ENCODE measurements around the gene MEDAG. TPM values are rescaled to one million over a fixed set of nuclear protein-coding genes. Genes with fewer than 3 reads are reported as not detected.

The MEDAG gene
- total and polyA plus RNA-seq, 2 experiments from 2014 or later, result 0.06 TPM; not detected in 1

DNA sequence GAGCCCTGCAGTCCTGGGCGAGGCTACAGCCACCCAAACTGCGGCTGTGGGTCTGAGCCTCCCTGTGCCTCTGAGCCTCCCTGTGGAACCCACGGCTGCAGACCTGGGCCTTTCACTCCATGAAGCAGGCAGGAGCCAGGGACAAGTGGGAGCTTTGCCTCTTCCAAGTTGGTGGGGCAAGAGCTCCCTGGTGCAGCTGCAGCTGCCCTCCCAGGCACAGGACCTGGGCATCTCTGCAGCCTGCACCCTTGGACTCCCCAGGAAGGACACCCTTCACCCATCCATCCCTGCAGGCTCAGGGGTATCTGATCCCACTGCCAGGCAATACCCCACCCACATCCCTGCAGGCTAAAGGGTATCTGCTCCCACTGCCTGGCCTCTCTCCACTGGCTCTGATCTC lies 28.7 kb downstream of the MEDAG start:
- Histone ChIP-seq H3K27ac (no peak overlapping the region), H3K36me3 (no peaks in the 10 kb centered on the region), H3K27me3 (peaks cover 26% of the 10 kb centered on the region), H3K4me3 (no peak overlapping the region), H3K9me3 (ENCODE audit: low read depth) (no peaks in the 10 kb centered on the region), H3K4me1 (ENCODE audit: low read depth) (no peaks in the 10 kb centered on the region)
- DNase-seq (ENCODE audit: low read depth in 1 of 2, low spot score in 1 of 2), result no peak
- TF ChIP-seq, protein P1, sequence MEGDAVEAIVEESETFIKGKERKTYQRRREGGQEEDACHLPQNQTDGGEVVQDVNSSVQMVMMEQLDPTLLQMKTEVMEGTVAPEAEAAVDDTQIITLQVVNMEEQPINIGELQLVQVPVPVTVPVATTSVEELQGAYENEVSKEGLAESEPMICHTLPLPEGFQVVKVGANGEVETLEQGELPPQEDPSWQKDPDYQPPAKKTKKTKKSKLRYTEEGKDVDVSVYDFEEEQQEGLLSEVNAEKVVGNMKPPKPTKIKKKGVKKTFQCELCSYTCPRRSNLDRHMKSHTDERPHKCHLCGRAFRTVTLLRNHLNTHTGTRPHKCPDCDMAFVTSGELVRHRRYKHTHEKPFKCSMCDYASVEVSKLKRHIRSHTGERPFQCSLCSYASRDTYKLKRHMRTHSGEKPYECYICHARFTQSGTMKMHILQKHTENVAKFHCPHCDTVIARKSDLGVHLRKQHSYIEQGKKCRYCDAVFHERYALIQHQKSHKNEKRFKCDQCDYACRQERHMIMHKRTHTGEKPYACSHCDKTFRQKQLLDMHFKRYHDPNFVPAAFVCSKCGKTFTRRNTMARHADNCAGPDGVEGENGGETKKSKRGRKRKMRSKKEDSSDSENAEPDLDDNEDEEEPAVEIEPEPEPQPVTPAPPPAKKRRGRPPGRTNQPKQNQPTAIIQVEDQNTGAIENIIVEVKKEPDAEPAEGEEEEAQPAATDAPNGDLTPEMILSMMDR (IDR thresholded peaks at IDR 0.05; ENCODE audit: low read depth, low read length), result no peak

DNA sequence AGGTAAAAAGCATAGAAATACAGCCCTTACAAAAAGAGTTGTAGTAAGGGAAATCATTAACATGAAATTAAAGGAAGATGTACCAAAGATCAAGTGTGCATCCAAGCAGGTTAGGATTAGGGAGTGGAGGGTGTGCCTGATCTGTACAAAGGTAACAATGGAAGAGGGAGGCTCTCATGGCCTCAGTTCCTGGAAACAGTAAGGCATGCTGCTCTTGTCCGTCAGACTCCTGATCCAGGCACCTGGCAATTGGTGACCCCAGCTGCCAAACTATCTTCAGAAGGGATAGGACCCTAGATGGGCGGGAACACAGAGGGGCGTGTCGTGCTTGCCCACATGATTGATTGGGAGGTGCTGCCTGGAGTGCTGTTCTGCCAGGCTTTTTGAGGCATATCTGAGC lies 30.9 kb downstream of the MEDAG start:
- Histone ChIP-seq H3K9me3 (ENCODE audit: low read depth) (no peaks in the 10 kb centered on the region), H3K4me3 (no peak overlapping the region), H3K4me1 (ENCODE audit: low read depth) (no peaks in the 10 kb centered on the region), H3K36me3 (no peaks in the 10 kb centered on the region), H3K27ac (no peak overlapping the region), H3K27me3 (peaks cover 16% of the 10 kb centered on the region)
- TF ChIP-seq, protein P1 (IDR thresholded peaks at IDR 0.05; ENCODE audit: low read depth, low read length), result no peak
- DNase-seq (ENCODE audit: low read depth in 1 of 2, low spot score in 1 of 2), result no peak

DNA sequence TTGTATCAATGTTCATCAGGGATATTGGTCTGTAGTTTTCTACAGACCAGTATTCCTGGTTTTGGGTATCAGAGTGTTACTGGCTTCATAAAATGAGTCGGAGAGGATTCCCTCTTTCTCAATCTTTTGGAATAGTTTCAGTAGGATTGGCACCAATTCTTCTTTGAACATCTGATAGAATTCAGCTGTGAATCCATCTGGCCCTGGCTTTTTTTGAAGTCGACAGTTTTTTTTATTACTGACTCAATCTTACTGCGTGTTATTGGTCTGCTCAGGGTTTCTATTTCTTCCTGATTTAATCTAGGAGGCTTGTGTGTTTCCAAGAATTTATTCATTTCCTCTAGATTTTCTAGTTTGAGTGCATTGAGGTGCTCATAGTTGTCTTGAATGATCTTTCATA lies 37.8 kb downstream of the MEDAG start:
- Histone ChIP-seq H3K27ac (no peak overlapping the region), H3K36me3 (no peaks in the 10 kb centered on the region), H3K9me3 (ENCODE audit: low read depth) (no peaks in the 10 kb centered on the region), H3K27me3 (no peaks in the 10 kb centered on the region), H3K4me3 (no peak overlapping the region), H3K4me1 (ENCODE audit: low read depth) (no peaks in the 10 kb centered on the region)
- no peak for DNase-seq (ENCODE audit: low read depth in 1 of 2, low spot score in 1 of 2)
- TF ChIP-seq, protein P1 (IDR thresholded peaks at IDR 0.05; ENCODE audit: low read depth, low read length), result no peak

DNA sequence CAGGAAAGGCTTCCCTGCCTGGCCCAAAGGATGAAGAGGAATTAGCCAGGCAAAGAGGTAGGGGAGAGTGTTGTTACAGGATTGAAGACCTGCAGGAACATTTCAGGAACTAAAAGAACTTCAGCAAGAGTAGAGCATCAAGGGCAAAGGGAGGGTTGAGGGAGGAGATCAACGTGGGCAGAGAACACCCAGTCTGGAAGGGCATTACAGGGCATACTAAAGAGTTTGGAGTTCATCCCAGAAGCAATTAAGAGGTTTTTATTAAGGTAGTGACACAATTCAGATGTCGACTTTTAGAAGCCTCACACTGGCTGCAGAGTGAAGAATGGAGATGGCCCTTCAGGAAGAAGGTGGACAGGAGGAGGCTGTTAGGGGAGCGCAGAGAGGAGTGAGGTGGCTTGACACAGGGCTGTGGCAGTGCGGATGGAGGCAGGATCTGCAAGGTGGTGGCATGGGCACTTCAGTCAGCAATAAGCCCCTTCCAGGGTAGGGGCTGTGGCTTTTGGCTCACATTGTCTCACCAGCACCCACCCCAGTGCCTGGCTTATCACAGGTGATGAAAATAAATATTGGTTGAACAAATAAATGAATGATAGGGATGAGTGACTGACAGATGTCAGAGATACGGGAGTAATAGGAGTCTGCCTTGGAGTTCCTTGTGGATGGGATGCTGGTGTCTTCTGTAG lies 51.3 kb downstream of the MEDAG start:
- no peaks in the 10 kb centered on the region for H3K4me1 ChIP-seq (ENCODE audit: low read depth)
- no peaks in the 10 kb centered on the region for H3K36me3 ChIP-seq
- TF ChIP-seq, protein P1 (IDR thresholded peaks at IDR 0.05; ENCODE audit: low read depth, low read length), result no peak
- no peak overlapping the region for H3K4me3 ChIP-seq
- no peaks in the 10 kb centered on the region for H3K9me3 ChIP-seq (ENCODE audit: low read depth)
- H3K27ac ChIP-seq, result no peak overlapping the region
- no peaks in the 10 kb centered on the region for H3K27me3 ChIP-seq
- no peak for DNase-seq (ENCODE audit: low read depth in 1 of 2, low spot score in 1 of 2)

DNA sequence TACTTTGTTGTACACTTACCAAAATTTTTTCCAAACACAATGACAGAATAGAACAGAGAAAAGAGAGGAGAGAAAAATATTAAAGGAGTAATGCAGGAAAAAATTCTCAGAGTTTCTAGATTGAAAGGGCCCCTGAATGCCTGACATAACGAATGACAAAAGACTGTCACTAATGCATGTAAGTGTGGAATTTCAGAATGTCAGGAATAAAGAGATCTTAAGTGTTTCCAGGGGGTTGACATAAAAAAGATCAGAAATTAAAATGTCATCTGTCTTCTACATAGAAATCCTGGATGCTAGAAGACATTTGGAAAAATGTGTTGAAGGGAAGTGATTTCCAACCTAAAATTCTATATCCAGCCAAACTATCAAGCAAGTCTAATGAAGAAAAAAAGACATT lies 53.6 kb downstream of the MEDAG start:
- no peaks in the 10 kb centered on the region for H3K36me3 ChIP-seq
- H3K27me3 ChIP-seq, result no peaks in the 10 kb centered on the region
- TF ChIP-seq, protein P1 (IDR thresholded peaks at IDR 0.05; ENCODE audit: low read depth, low read length), result no peak
- H3K4me3 ChIP-seq, result no peak overlapping the region
- no peak overlapping the region for H3K27ac ChIP-seq
- no peaks in the 10 kb centered on the region for H3K4me1 ChIP-seq (ENCODE audit: low read depth)
- DNase-seq (ENCODE audit: low read depth in 1 of 2, low spot score in 1 of 2), result no peak
- H3K9me3 ChIP-seq (ENCODE audit: low read depth), result no peaks in the 10 kb centered on the region
